ENCODE data around the gene TPPP. TPM values are rescaled to one million over a fixed set of nuclear protein-coding genes. Genes with fewer than 3 reads are reported as not detected.

The TPPP gene
- total RNA-seq, 1 donor from 2014 or later: 2.2 TPM

GRCh38 chr5:669842-670395, 23.2 kb downstream of the TPPP start:
- H4K20me1 ChIP-seq (ENCODE audit: insufficient read depth, low read length): no peaks in the 10 kb centered on the region
- H3K27me3 Mint-ChIP-seq (ENCODE audit: low read depth, unreplicated experiment): peaks cover 5% of the 10 kb centered on the region
- no peak overlapping the region for H3K27ac Mint-ChIP-seq (ENCODE audit: unreplicated experiment)
- no peaks in the 10 kb centered on the region for H3K9me3 Mint-ChIP-seq (ENCODE audit: unreplicated experiment)
- H3K4me3 ChIP-seq (ENCODE audit: insufficient read depth, low read depth, low read length): no peak overlapping the region
- no peak overlapping the region for H3K4me3 Mint-ChIP-seq (ENCODE audit: unreplicated experiment)
- peaks cover 21% of the 10 kb centered on the region for H3K4me1 ChIP-seq (ENCODE audit: insufficient read depth, low read length)
- H3K27ac ChIP-seq (ENCODE audit: low read depth, low read length): no peak overlapping the region
- peaks cover 2% of the 10 kb centered on the region for H3K4me1 Mint-ChIP-seq (ENCODE audit: low read depth, unreplicated experiment)
- H3K36me3 ChIP-seq (ENCODE audit: insufficient read depth, low read length): no peaks in the 10 kb centered on the region
- no peaks in the 10 kb centered on the region for H3K36me3 Mint-ChIP-seq (ENCODE audit: low read depth, unreplicated experiment)
- no peak overlapping the region for H3K9ac ChIP-seq (ENCODE audit: low read length)
- H3K4me2 ChIP-seq (ENCODE audit: low read length): no peak overlapping the region
- no peak for DNase-seq (ENCODE audit: low read depth)
- no peak for TF ChIP-seq CTCF (IDR thresholded peaks at IDR 0.05; ENCODE audit: insufficient read depth, low read depth, low read length)
- H3K27me3 ChIP-seq (ENCODE audit: insufficient read depth, low read length): peaks cover 16% of the 10 kb centered on the region
- FAIRE-seq: no peak
- no peaks in the 10 kb centered on the region for H3K9me3 ChIP-seq (ENCODE audit: insufficient read depth, low read depth, low read length)
- no peak overlapping the region for H2AFZ ChIP-seq (ENCODE audit: low read depth, low read length)
- no peaks in the 10 kb centered on the region for H3K79me2 ChIP-seq (ENCODE audit: insufficient read depth, low read length)

- Histone ChIP-seq H3K27me3 (ENCODE audit: insufficient read depth, low read length) (peaks cover 14% of the 10 kb centered on the region), H3K27ac (ENCODE audit: low read depth, low read length) (peak overlapping the region; percentile 9), H3K9me3 (ENCODE audit: insufficient read depth, low read depth, low read length) (no peaks in the 10 kb centered on the region), H3K4me3 (ENCODE audit: insufficient read depth, low read depth, low read length) (no peak overlapping the region), H3K4me2 (ENCODE audit: low read length) (no peak overlapping the region), H4K20me1 (ENCODE audit: insufficient read depth, low read length) (no peaks in the 10 kb centered on the region), H3K4me1 (ENCODE audit: insufficient read depth, low read length) (peaks cover 21% of the 10 kb centered on the region), H3K9ac (ENCODE audit: low read length) (peak overlapping the region; percentile 48), H2AFZ (ENCODE audit: low read depth, low read length) (no peak overlapping the region), H3K79me2 (ENCODE audit: insufficient read depth, low read length) (no peaks in the 10 kb centered on the region), H3K36me3 (ENCODE audit: insufficient read depth, low read length) (no peaks in the 10 kb centered on the region)
- Mint-ChIP-seq H3K27ac (ENCODE audit: unreplicated experiment) (no peak overlapping the region), H3K4me1 (ENCODE audit: low read depth, unreplicated experiment) (peaks cover 2% of the 10 kb centered on the region), H3K36me3 (ENCODE audit: low read depth, unreplicated experiment) (no peaks in the 10 kb centered on the region), H3K9me3 (ENCODE audit: unreplicated experiment) (no peaks in the 10 kb centered on the region), H3K27me3 (ENCODE audit: low read depth, unreplicated experiment) (peaks cover 5% of the 10 kb centered on the region), H3K4me3 (ENCODE audit: unreplicated experiment) (no peak overlapping the region)
- TF ChIP-seq EZH2 (IDR thresholded peaks at IDR 0.05; ENCODE audit: insufficient read depth, low read length) (no peak), CTCF (IDR thresholded peaks at IDR 0.05; ENCODE audit: insufficient read depth, low read depth, low read length) (peak; percentile 23)
- FAIRE-seq: no peak
- peak; percentile 35 for DNase-seq (ENCODE audit: low read depth)
Observed at GRCh38 chr5:669111-669841, 23.9 kb downstream of the TPPP start.

Data from astrocyte (in vitro differentiated cells and primary cell).